SW 1271 (cell line): Measurements from ENCODE around the gene OR6K3.

Experiments used
- DNase-seq, 2 experiments: peaks; one replicate each; lab custom pipeline; 2025; lab: John Stamatoyannopoulos, UW

The OR6K3 gene

GRCh38 chr1:158686111-158687009 lies 34.2 kb downstream of the OR6K3 start, which contains the start of gene SPTA1:
Gene SPTA1, minus strand, starts transcription at chr1:158686715. Its CDS starts 198 bp downstream, at chr1:158686517.
- no peak for DNase-seq

DNA sequence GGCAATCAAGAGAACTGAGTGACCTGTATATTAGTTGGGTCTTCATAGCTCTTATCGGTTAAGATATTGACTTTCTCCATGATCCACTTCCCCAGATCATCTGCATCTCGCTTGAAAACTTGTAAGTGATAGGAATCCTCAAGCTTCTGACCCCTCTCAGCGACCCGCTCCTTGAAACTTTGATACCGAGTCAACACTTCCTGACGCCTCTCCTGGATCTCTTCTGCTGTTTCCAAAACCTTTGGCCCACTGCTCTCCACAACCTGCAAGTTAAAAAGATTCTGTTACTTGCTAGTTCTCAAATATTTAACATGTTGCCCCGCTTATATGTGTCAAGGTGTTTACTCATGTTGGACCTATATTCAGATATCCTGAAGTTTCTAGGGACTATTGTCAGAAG lies 35.4 kb downstream of the OR6K3 start:
- no peak for DNase-seq

DNA sequence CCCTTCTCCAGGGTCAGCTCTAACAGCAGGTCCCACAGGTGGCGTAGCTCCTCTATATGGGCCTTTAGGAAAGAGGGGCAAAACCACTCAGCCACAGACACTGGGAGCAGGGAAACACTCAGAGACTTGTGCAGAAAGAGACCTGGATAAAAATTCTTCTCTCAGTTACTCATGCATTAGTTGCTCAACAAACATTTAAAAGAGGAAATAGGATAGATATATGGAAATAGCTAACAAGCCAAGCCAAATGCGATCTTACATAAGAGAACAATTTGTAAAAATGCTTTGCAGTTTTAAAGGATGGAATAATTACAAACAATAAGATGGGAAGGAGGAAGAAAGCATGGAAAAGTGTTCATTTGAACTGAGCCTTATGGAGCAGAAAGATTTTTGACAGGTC lies 38.9 kb downstream of the OR6K3 start:
- DNase-seq: no peak

DNA sequence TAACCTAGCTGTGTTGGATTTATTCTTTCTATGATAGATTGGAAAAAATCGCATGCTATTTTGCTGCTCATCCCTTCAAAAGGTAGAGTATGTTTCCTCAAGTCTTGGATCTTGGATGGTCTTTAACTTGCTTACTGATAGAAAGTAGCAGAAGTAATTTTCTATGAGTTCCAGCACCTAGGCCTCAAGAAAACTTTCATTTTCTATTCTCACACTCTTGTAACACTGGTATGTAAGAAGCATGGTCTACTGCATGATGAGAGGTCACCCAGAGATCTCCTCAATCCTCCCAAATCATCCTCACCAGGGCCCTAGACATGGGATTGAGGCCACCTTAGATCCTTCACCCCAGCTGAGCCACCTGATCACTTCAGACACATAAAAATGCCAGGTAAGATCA lies 41.2 kb downstream of the OR6K3 start:
- no peak for DNase-seq

DNA sequence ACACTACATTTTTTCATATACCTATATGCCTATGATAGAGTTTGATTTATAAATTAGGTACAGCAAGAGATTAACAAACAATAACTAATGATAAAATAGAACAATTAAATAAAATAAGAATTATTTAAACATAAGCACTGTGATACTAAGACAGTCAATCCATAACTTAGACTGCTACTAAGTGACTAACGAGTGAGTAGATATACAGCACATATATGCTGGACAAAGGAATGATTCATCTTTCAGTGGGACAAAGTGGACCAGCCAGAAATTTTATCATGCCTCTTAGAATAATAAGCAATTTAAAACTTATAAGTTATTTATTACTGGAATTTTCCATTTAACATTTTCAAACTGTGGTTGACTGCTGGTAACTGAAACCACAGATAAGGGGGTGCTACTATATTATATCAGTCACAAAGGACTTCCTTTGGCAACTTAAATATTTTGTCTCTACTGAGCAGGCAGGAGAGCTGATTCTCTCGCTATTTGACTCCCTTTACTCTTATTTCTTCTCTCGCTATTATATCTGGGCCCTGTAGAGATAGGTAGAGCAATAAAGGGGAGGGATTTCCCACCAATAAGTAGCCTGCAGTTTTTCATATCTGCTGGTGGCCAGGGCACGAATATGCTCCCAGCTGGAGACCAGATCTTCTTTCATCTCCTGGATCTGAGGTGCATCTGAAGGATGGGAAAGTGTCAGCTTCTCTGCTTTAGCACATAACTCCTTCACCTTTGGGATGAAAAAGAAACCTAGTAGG lies 44.8 kb downstream of the OR6K3 start:
- DNase-seq: no peak

DNA sequence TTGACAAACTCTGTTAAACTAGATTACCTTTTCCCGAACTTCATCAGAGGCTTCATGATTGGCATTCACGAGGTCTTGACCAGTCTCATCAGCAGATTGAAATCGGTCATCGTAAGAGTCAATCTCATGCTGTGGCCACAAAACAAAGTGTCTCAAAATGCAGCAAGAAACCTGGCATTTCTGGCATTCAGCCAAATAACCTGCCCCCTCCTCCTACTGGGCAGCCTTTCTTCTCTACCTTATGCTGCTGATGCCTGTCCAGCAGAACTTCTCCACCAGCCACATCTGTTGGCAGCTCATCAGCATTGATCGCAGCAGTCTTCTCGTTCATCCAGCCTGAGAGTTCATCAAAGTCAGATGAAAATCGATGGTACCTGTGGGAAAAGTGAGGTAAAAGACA lies 46.2 kb downstream of the OR6K3 start:
- no peak for DNase-seq
